ENCODE results near the gene SLC8A1. TPM values are rescaled to one million over a fixed set of nuclear protein-coding genes. Genes with fewer than 3 reads are reported as not detected.

SLC8A1 gene
- total RNA-seq, 1 donor from 2014 or later, result 9.6 TPM

- no peaks in the 10 kb centered on the region for H3K9me3 Mint-ChIP-seq
- H4K20me1 ChIP-seq (ENCODE audit: low read depth), result no peaks in the 10 kb centered on the region
- H3K9ac ChIP-seq, result no peak overlapping the region
- DNase-seq (ENCODE audit: low spot score), result no peak
- no peak overlapping the region for H3K27ac ChIP-seq
- H3K9me3 ChIP-seq (ENCODE audit: low read depth), result no peaks in the 10 kb centered on the region
- H3K4me2 ChIP-seq, result no peak overlapping the region
- H3K36me3 ChIP-seq, result no peaks in the 10 kb centered on the region
- TF ChIP-seq CTCF (IDR thresholded peaks at IDR 0.05) (no peak), EZH2 (IDR thresholded peaks at IDR 0.05) (no peak), EZH2phosphoT487 (IDR thresholded peaks at IDR 0.05) (no peak)
- H3K4me3 Mint-ChIP-seq, result no peak overlapping the region
- H3F3A ChIP-seq (ENCODE audit: low read depth), result no peaks in the 10 kb centered on the region
- H3K4me1 ChIP-seq, result no peaks in the 10 kb centered on the region
- H3K36me3 Mint-ChIP-seq, result no peaks in the 10 kb centered on the region
- no peaks in the 10 kb centered on the region for H3K27me3 Mint-ChIP-seq (ENCODE audit: insufficient read depth, low read depth)
- no peak overlapping the region for H2AFZ ChIP-seq (replicated peaks)
- no peak overlapping the region for H3K27ac Mint-ChIP-seq
- H3K79me2 ChIP-seq (ENCODE audit: low read depth), result no peaks in the 10 kb centered on the region
- H3K4me1 Mint-ChIP-seq, result no peaks in the 10 kb centered on the region
- no peak overlapping the region for H3K4me3 ChIP-seq
- H3K27me3 ChIP-seq, result no peaks in the 10 kb centered on the region
Measured at GRCh38 chr2:40261042-40261441, 190.8 kb downstream of the SLC8A1 start.

GRCh38 chr2:40260437-40260836 lies 191.5 kb downstream of the SLC8A1 start:
- Mint-ChIP-seq H3K9me3 (no peaks in the 10 kb centered on the region), H3K36me3 (no peaks in the 10 kb centered on the region), H3K27ac (no peak overlapping the region), H3K4me3 (no peak overlapping the region), H3K4me1 (no peaks in the 10 kb centered on the region), H3K27me3 (ENCODE audit: insufficient read depth, low read depth) (no peaks in the 10 kb centered on the region)
- Histone ChIP-seq H3K9me3 (ENCODE audit: low read depth) (no peaks in the 10 kb centered on the region), H3K27me3 (no peaks in the 10 kb centered on the region), H3K9ac (no peak overlapping the region), H3K4me2 (no peak overlapping the region), H3K4me3 (no peak overlapping the region), H4K20me1 (ENCODE audit: low read depth) (no peaks in the 10 kb centered on the region), H3F3A (ENCODE audit: low read depth) (no peaks in the 10 kb centered on the region), H3K36me3 (no peaks in the 10 kb centered on the region), H2AFZ (replicated peaks) (no peak overlapping the region), H3K27ac (no peak overlapping the region), H3K4me1 (no peaks in the 10 kb centered on the region), H3K79me2 (ENCODE audit: low read depth) (no peaks in the 10 kb centered on the region)
- TF ChIP-seq EZH2 (IDR thresholded peaks at IDR 0.05) (no peak), EZH2phosphoT487 (IDR thresholded peaks at IDR 0.05) (no peak), CTCF (IDR thresholded peaks at IDR 0.05) (no peak)
- DNase-seq (ENCODE audit: low spot score), result no peak

GRCh38 chr2:40259900-40260299 lies 192.0 kb downstream of the SLC8A1 start:
- Histone ChIP-seq H3K27ac (no peak overlapping the region), H3K4me3 (no peak overlapping the region), H3K9me3 (ENCODE audit: low read depth) (no peaks in the 10 kb centered on the region), H3F3A (ENCODE audit: low read depth) (no peaks in the 10 kb centered on the region), H3K9ac (no peak overlapping the region), H2AFZ (replicated peaks) (no peak overlapping the region), H4K20me1 (ENCODE audit: low read depth) (no peaks in the 10 kb centered on the region), H3K36me3 (no peaks in the 10 kb centered on the region), H3K4me2 (no peak overlapping the region), H3K4me1 (no peaks in the 10 kb centered on the region), H3K27me3 (no peaks in the 10 kb centered on the region), H3K79me2 (ENCODE audit: low read depth) (no peaks in the 10 kb centered on the region)
- TF ChIP-seq EZH2phosphoT487 (IDR thresholded peaks at IDR 0.05) (no peak), EZH2 (IDR thresholded peaks at IDR 0.05) (no peak), CTCF (IDR thresholded peaks at IDR 0.05) (no peak)
- H3K27ac Mint-ChIP-seq, result no peak overlapping the region
- H3K9me3 Mint-ChIP-seq, result no peaks in the 10 kb centered on the region
- no peak for DNase-seq (ENCODE audit: low spot score)
- H3K4me1 Mint-ChIP-seq, result no peaks in the 10 kb centered on the region
- H3K4me3 Mint-ChIP-seq, result no peak overlapping the region
- no peaks in the 10 kb centered on the region for H3K27me3 Mint-ChIP-seq (ENCODE audit: insufficient read depth, low read depth)
- H3K36me3 Mint-ChIP-seq, result no peaks in the 10 kb centered on the region

GRCh38 chr2:40258135-40258457 lies 193.8 kb downstream of the SLC8A1 start:
- H3K36me3 Mint-ChIP-seq, result no peaks in the 10 kb centered on the region
- H3K9me3 ChIP-seq (ENCODE audit: low read depth), result no peaks in the 10 kb centered on the region
- H3K4me1 ChIP-seq, result no peaks in the 10 kb centered on the region
- H4K20me1 ChIP-seq (ENCODE audit: low read depth), result no peaks in the 10 kb centered on the region
- no peak for TF ChIP-seq EZH2phosphoT487 (IDR thresholded peaks at IDR 0.05)
- TF ChIP-seq CTCF (IDR thresholded peaks at IDR 0.05), result no peak
- TF ChIP-seq EZH2 (IDR thresholded peaks at IDR 0.05), result no peak
- H3K27me3 Mint-ChIP-seq (ENCODE audit: insufficient read depth, low read depth), result no peaks in the 10 kb centered on the region
- DNase-seq (ENCODE audit: low spot score), result no peak
- H3K36me3 ChIP-seq, result no peaks in the 10 kb centered on the region
- no peak overlapping the region for H3K9ac ChIP-seq
- H3K4me3 ChIP-seq, result no peak overlapping the region
- H3K4me3 Mint-ChIP-seq, result no peak overlapping the region
- no peak overlapping the region for H2AFZ ChIP-seq (replicated peaks)
- H3K27ac ChIP-seq, result no peak overlapping the region
- H3F3A ChIP-seq (ENCODE audit: low read depth), result no peaks in the 10 kb centered on the region
- no peaks in the 10 kb centered on the region for H3K4me1 Mint-ChIP-seq
- no peaks in the 10 kb centered on the region for H3K9me3 Mint-ChIP-seq
- H3K4me2 ChIP-seq, result no peak overlapping the region
- H3K27ac Mint-ChIP-seq, result no peak overlapping the region
- H3K27me3 ChIP-seq, result no peaks in the 10 kb centered on the region
- H3K79me2 ChIP-seq (ENCODE audit: low read depth), result no peaks in the 10 kb centered on the region

All from neural progenitor cell (in vitro differentiated cells).